Activated naive CD8-positive, alpha-beta T cell treated with anti-CD3 and anti-CD28 coated beads, Interleukin-2, amount 10 ng/mL, durations not matched to agents 7 days and 5 days (primary cell): ENCODE measurements around the gene GPRC5C. TPM values are rescaled to one million over a fixed set of nuclear protein-coding genes. Genes with fewer than 3 reads are reported as not detected.

Experiments
- ATAC-seq: fragments of 150-1000 bp; cut with Tn5 transposase; one replicate; pipeline ENCODE4 v1.10.0; 2021; ENCODE audit warnings: low read depth, moderate library complexity
- POLR2A ChIA-PET: fragments of 350-600 bp; sonication (Branson Sonifier 250); formaldehyde crosslinking; loops from one replicate; lab custom pipeline; 2021; ENCODE audit warnings: antibody characterized with exemption; lab: Charles Lee
- DNase-seq: peaks from one replicate; pipeline ENCODE4 v3.0.0; 2021
- H3K27ac Mint-ChIP-seq: one replicate; pipeline ENCODE4 v1.8.0; 2022; ENCODE audit warnings: mild to moderate bottlenecking, mixed read lengths
- H3K27me3 Mint-ChIP-seq: one replicate; pipeline ENCODE4 v1.8.0; 2022; ENCODE audit warnings: mild to moderate bottlenecking, moderate library complexity, mixed read lengths
- H3K36me3 Mint-ChIP-seq: one replicate; pipeline ENCODE4 v1.8.0; 2021; ENCODE audit warnings: mild to moderate bottlenecking, mixed read lengths
- H3K4me1 Mint-ChIP-seq: one replicate; pipeline ENCODE4 v1.8.0; 2021; ENCODE audit warnings: mixed read lengths
- H3K4me3 Mint-ChIP-seq: one replicate; pipeline ENCODE4 v1.8.0; 2022; ENCODE audit warnings: mild to moderate bottlenecking, moderate library complexity, mixed read lengths
- H3K9me3 Mint-ChIP-seq: one replicate; pipeline ENCODE4 v1.8.0; 2021; ENCODE audit warnings: mixed read lengths
- total RNA-seq, 2 experiments: library from RNA; stranded (reverse); gene quantifications; one replicate each; pipeline ENCODE4 v1.2.3, GENCODE V29; 2021

The GPRC5C gene
- not detected for total RNA-seq

- Mint-ChIP-seq H3K36me3 (no peaks in the 10 kb centered on the region), H3K4me3 (peak within 1 kb of the TSS; percentile 39), H3K4me1 (peaks cover 6% of the 10 kb centered on the region), H3K27me3 (peaks cover 56% of the 10 kb centered on the region), H3K27ac (no peak within 1 kb of the TSS), H3K9me3 (peaks cover under 1% of the 10 kb centered on the region)
- DNase-seq: peak; percentile 60
- peak; percentile 77 for ATAC-seq
- POLR2A ChIA-PET: no interaction called here
Observed at GRCh38 chr17:74431568-74432423, at the start of gene GPRC5C. Gene GPRC5C, plus strand, starts transcription at chr17:74432088. Its CDS starts 7,689 bp downstream, at chr17:74439777.

DNA sequence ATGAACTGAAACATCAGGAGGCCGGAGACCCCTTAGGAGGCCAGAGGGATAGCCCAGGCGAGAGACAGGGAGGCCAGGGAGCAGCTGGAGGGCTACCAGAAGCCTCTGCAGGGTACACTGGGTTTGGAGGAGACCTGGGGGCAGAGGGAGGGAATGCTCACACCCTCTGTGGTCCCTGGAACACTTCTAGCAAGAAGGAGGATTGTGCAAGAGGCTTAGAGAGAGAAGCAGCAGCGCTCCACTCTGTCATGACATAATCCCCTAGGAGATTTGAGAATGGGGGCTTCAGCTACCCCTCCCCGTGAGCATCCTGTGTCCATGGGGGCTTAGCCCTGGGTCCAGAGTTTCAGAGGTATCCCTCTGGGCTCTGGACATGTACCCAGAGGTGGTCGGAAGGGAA is 48.7 kb upstream of the GPRC5C start:
- H3K9me3 Mint-ChIP-seq: no peaks in the 10 kb centered on the region
- POLR2A ChIA-PET: no interaction called here
- no peak overlapping the region for H3K27ac Mint-ChIP-seq

GRCh38 chr17:74385201-74385600 is 46.7 kb upstream of the GPRC5C start:
- Mint-ChIP-seq H3K4me1 (no peaks in the 10 kb centered on the region), H3K27me3 (peaks cover 9% of the 10 kb centered on the region), H3K27ac (no peak overlapping the region), H3K9me3 (no peaks in the 10 kb centered on the region), H3K4me3 (no peak overlapping the region), H3K36me3 (no peaks in the 10 kb centered on the region)
- no peak for DNase-seq
- no peak for ATAC-seq
- POLR2A ChIA-PET: no interaction called here

More for the DNA sequence above, 48.7 kb upstream of the GPRC5C start:
- DNase-seq (no peak), ATAC-seq (no peak)
- no peaks in the 10 kb centered on the region for H3K4me1 Mint-ChIP-seq
- peaks cover 9% of the 10 kb centered on the region for H3K27me3 Mint-ChIP-seq
- no peaks in the 10 kb centered on the region for H3K36me3 Mint-ChIP-seq
- no peak overlapping the region for H3K4me3 Mint-ChIP-seq

DNA sequence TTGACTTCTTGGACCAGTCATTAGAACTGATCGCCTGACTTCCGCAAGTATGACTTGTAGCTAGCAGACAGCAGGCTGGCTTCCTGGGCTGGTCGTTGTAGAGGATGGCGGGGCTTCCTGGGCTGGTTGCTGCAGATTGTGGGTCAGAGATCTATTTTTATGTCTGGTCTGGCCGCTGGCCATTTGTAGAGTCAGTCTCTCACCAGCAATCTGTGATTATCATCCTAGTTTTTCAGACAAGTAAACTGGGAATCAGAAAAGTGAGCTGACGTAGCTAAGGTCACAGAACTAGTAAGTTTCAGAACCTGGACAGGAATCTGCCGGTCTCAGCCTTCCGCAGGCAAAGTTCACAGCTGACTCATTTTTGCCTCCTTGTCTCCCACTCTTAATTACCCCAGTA is 45.5 kb upstream of the GPRC5C start:
- no peak for ATAC-seq
- H3K4me1 Mint-ChIP-seq: no peaks in the 10 kb centered on the region
- DNase-seq: no peak
- H3K27me3 Mint-ChIP-seq: peaks cover 10% of the 10 kb centered on the region
- H3K4me3 Mint-ChIP-seq: no peak overlapping the region
- H3K36me3 Mint-ChIP-seq: no peaks in the 10 kb centered on the region
- no peaks in the 10 kb centered on the region for H3K9me3 Mint-ChIP-seq
- no peak overlapping the region for H3K27ac Mint-ChIP-seq
- POLR2A ChIA-PET: no interaction called here

- DNase-seq: no peak
- Mint-ChIP-seq H3K27me3 (peaks cover 7% of the 10 kb centered on the region), H3K36me3 (no peaks in the 10 kb centered on the region), H3K4me1 (no peaks in the 10 kb centered on the region), H3K4me3 (no peak overlapping the region), H3K9me3 (no peaks in the 10 kb centered on the region), H3K27ac (no peak overlapping the region)
- ATAC-seq: no peak
- POLR2A ChIA-PET: no interaction called here
Observed at GRCh38 chr17:74387365-74388218, 44.3 kb upstream of the GPRC5C start.

GRCh38 chr17:74389084-74389753 is 42.7 kb upstream of the GPRC5C start:
- Mint-ChIP-seq H3K27me3 (peaks cover 7% of the 10 kb centered on the region), H3K4me3 (no peak overlapping the region), H3K9me3 (no peaks in the 10 kb centered on the region), H3K4me1 (no peaks in the 10 kb centered on the region), H3K36me3 (no peaks in the 10 kb centered on the region), H3K27ac (no peak overlapping the region)
- DNase-seq (no peak), ATAC-seq (no peak)
- POLR2A ChIA-PET: no interaction called here

DNA sequence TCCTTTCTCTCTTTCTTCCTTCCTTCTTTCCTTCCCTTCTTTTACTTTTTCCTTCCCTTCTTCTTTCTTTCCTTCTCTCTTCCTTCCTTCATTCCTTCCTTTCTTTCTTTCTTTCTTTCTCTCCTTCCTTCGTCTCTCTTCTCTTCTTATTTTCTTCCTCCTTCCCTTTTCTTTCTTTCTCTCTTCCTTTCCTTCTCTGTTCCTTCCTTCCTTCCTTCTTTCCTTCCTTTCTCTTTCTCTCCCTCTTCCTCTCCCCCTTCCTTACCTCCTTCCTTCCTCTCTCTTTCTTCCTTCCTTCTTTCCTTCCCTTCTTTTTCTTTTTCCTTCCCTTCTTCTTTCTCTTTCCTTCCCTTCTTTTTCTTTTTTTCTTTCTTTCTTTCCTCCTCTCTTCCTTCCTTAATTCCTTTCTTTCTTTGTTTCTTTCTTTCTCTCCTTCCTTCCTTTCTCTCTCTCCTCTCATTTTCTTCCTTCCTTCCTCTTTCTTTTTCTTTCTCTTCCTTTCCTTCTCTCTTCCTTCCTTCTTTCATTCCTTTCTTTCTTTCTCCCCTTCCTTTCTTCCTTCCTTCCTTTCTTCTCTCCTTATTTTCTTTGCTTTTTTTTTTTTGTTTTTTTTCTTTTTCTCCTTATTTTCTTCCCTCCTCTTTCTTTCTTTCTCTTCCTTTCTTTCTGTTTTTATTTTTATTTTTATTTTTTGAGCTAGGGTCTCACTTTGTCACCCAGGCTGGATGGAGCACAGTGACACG is 41.8 kb upstream of the GPRC5C start:
- POLR2A ChIA-PET: no interaction called here
- no peaks in the 10 kb centered on the region for H3K36me3 Mint-ChIP-seq
- ATAC-seq (no peak), DNase-seq (no peak)
- no peak overlapping the region for H3K27ac Mint-ChIP-seq
- H3K4me1 Mint-ChIP-seq: no peaks in the 10 kb centered on the region
- H3K27me3 Mint-ChIP-seq: peaks cover 7% of the 10 kb centered on the region
- no peak overlapping the region for H3K4me3 Mint-ChIP-seq
- no peaks in the 10 kb centered on the region for H3K9me3 Mint-ChIP-seq

DNA sequence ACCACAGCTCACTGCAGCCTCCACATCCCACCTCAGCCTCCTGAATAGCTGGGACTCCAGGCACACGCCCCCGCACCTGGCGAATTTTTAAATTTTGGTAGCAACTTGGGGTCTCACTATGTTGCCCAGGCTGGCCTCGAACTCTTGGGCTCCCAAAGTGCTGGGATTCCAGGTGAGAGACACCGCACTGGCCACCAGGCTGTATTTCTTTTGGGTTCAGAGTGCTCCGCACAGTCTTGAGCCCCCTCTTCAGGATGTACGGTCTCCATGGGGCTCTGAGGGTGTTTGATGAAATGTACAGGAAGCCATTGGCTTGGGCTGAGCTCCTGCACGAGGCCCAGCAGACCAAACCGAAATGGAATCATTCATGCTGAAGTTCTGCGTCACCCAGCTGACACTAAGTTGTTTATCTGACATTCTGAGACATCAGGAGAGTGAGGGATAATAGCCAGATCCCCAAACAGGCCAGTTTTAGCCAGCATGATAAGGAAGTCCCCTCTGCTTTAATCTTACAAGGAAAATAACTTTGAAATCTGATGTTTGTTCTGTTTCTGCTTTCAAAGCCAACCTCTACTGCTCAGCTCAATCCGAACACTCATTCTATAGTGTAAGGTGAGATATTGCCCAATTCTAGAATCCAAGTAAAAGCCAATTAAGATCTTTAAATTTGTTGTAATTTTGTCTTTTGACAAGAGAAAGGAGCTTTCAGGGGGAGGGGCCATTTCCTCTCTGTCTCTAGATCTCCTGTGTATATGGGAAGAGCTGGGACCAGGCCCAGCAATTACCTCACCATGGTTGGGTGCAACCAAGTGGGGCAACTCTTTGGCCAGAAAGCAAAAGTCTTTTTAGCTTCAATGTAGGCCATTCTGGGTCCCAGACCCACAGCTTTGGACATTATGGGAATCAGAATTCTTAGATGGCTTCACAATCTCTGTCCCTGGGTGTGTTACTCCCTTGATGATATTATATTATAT is 40.9 kb upstream of the GPRC5C start:
- POLR2A ChIA-PET: no interaction called here
- no peak overlapping the region for H3K4me3 Mint-ChIP-seq
- H3K9me3 Mint-ChIP-seq: no peaks in the 10 kb centered on the region
- no peaks in the 10 kb centered on the region for H3K36me3 Mint-ChIP-seq
- no peaks in the 10 kb centered on the region for H3K4me1 Mint-ChIP-seq
- ATAC-seq (no peak), DNase-seq (no peak)
- H3K27me3 Mint-ChIP-seq: peaks cover 4% of the 10 kb centered on the region
- H3K27ac Mint-ChIP-seq: no peak overlapping the region

DNA sequence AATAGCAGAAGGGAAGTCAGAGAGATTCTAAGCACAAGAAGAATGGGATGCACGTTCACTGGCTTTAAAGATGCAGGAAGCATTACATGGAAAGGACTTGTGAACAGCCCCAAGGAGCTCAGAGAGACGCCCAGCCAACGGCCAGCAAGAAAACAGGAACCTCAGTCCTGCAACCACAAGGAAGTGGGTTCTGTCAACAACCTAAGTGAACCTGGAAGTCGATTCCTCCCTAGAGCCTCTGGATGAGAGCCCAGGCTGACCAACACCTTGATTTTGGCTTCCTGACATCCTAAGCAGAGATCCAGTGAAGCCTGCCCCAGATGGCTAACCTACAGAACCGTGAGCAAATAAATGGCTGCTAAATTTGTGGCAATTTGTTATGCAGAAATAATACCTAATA is 40.1 kb upstream of the GPRC5C start:
- no peak for DNase-seq

GRCh38 chr17:74392848-74393247 is 39.0 kb upstream of the GPRC5C start:
- Mint-ChIP-seq H3K27me3 (peaks cover 5% of the 10 kb centered on the region), H3K4me3 (no peak overlapping the region), H3K4me1 (no peaks in the 10 kb centered on the region), H3K27ac (no peak overlapping the region), H3K36me3 (no peaks in the 10 kb centered on the region), H3K9me3 (no peaks in the 10 kb centered on the region)
- ATAC-seq (no peak), DNase-seq (no peak)
- POLR2A ChIA-PET: no interaction called here

More for the DNA sequence above, 40.1 kb upstream of the GPRC5C start:
- Mint-ChIP-seq H3K4me1 (no peaks in the 10 kb centered on the region), H3K9me3 (no peaks in the 10 kb centered on the region), H3K4me3 (no peak overlapping the region), H3K36me3 (no peaks in the 10 kb centered on the region), H3K27ac (no peak overlapping the region), H3K27me3 (peaks cover 4% of the 10 kb centered on the region)
- POLR2A ChIA-PET: no interaction called here
- ATAC-seq: no peak

DNA sequence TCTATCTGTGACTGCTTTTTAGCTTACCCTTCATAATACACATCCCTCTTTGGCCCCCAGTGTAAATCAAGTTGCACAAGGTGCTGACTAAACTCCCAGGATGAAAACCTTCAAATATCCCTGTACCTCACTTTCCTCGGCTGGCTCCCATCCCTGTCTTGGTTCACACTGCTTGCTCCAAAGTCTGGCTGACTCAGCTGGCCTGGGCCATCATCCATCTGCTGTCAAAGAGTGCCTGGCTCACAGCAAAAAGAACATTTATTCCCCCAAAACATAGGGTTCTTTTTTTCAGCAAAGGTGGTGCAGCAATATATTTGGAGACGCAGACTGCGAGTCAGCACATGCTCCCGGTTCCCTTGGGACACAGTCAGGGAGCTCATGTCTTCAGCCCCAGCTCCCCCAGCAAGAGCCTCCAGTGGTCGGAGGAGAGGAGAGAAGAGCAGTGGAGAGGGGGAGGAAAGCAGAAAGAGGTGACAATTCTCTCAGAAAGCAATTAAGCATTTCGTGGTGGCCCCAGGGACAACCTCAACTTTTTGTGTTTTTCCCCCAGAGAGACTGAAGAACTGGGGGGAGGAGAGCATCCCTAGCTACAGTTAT is 38.4 kb upstream of the GPRC5C start:
- POLR2A ChIA-PET: no interaction called here
- H3K4me3 Mint-ChIP-seq: no peak overlapping the region
- no peak overlapping the region for H3K27ac Mint-ChIP-seq

More for the DNA sequence above, 38.4 kb upstream of the GPRC5C start:
- no peaks in the 10 kb centered on the region for H3K36me3 Mint-ChIP-seq
- ATAC-seq (no peak), DNase-seq (no peak)
- H3K4me1 Mint-ChIP-seq: no peaks in the 10 kb centered on the region
- no peaks in the 10 kb centered on the region for H3K9me3 Mint-ChIP-seq
- H3K27me3 Mint-ChIP-seq: peaks cover 6% of the 10 kb centered on the region
